Fibroblast of skin of left quadriceps (primary cell): ENCODE results near the gene CEP104.
A peak's percentile ranks its signal among the peaks of the same experiment; 100 is the strongest.

Experiments used
- DNase-seq, 2 experiments: peaks; one replicate each; pipeline ENCODE4 v3.0.0-alpha.2; 2013; ENCODE audit warnings: low read depth in 2 of 2

The CEP104 gene

DNA sequence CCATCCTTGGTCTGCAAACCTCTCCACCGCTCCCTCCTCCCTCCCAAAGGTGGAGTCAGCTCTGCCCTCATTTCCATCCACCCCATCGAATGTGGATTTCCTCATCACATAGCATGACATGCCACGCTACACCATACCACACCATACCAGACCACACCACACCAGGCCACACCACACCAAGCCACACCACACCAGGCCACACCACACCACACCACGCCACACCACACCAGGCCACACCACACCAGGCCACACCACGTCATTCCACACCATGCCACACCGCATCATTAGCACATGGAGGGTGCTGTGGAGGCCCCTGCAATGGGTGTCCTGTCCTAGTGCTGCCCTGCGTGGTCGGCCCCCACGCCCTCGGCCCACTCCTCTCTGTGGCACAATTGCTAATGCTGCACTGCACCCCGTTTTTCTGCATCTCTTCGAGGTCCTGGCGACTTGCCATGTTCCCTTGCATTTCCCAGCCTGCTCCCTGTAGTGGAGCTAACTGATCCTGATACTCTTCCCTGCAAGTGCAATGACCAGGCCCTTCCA is 11.5 kb upstream of the CEP104 start:
- no peak for DNase-seq

DNA sequence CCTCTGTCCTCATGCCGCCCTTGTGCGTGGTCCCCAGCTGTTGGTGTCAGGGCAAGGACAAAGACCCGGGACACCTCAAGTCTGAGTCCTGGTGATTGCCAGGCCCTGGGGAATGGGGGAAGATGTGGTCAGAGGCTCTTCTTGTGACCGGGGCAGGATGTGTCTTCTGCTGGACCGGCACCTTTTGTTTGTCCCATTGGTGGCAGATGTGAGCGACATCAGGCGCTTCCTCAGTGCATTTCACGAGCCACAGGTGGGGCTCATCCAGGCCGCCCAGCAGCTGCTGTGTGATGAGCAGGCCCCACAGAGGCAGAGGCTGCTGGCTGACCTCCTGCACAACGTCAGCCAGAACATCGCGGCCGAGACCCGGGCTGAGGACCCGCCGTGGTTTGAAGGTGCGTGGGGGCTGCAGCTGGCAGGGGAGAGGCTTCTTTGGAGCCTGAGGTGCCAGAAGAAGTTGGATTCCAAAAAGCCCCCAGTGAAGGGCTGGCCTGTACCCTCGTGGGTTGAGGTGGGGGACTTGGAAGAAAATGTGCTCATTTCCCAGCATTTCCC is 8.7 kb upstream of the CEP104 start:
- no peak for DNase-seq

- DNase-seq = no peak
These were observed 7.9 kb upstream of the CEP104 start for GRCh38 chr1:3864884-3865283.

- DNase-seq = no peak
These were observed 6.4 kb upstream of the CEP104 start for GRCh38 chr1:3863231-3863935.

DNA sequence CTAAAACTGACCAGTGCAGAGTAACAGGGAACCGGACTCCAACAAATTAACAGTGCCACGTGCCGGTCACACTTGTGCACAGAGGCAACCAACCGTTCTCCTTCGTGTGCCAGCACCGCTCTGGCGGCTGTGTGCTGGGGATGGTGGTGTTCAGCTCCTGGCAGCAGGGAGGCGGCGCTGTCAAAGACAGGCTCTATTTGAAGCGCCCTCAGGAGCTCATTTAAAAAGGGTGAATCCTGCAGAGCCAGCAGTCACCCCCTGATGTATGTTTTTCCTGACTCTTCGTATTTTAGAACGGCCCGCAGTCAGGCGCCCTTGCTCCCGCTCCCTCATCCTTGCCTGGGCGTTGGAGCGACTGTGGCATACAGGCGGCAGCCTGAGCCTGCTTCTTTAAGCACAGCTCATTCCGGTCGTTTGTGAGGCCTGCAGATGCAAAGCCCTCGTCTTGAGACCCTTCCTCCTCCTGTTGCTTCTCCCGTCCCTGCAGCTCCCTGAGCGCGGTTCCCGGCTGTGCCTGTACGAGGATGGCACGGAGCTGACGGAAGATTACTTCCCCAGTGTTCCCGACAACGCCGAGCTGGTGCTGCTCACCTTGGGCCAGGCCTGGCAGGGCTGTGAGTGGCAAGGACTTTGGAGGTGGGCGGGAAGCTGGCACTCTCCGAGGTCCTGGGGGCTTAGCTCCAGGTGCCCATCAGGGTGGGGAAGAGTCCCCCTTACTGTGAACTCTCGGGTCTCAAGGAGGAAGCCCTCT is 1.4 kb upstream of the CEP104 start:
- peak; percentile 2 to 3 for DNase-seq

DNA sequence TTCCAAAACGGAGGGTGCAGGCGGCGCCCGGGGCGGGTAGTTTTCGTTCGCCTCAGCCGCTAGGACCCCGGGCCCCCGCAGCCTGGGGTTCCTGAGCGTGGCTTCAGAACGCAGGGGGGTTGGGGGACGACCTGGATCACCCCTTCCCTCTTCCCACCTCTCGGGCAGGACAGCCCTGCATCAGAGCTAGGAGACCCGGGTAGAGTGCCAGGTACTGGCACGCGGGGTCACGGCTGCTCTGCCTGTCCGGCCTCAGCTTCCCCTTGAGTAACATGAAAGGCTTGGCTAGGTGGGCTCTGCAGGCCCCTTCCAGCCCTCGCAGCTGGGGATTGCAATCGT is 749 bp upstream of the CEP104 start:
- no peak for DNase-seq

DNA sequence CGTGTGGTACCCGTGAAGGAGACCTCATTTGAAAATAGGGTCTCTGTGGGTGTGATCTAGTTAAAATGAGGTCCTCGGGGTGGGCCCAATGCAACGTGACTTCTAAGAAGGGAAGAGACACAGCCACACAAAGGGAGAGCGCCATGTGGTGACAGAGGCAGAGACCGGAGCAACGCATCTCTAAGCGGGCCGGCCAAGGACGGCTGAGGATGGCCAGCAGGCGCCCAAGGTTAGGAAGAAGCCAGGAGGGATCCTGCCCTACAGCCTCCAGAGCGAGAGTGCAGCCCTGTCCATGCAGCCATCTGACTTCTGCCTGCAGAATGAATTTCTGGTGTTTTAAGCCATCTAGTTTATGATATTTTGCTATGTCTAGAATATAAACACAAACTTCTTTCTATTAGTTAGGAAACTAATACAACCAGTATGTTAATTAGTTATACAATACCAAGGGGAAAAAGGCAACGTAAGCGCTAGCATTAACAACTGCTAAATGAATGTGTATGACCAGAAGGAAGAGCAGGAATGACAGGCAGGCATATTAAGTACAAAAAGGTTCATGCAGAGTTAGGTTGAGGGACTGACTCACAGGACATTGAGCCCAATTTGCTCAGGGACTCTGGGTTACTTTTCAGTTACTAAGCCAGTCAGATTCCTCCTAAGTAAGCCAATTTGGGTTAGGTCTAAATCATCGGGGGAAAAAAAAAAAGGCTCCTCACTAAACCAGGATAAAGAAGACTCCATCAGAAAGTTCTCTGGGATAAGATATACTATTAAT is 4.1 kb downstream of the CEP104 start:
- no peak for DNase-seq

DNA sequence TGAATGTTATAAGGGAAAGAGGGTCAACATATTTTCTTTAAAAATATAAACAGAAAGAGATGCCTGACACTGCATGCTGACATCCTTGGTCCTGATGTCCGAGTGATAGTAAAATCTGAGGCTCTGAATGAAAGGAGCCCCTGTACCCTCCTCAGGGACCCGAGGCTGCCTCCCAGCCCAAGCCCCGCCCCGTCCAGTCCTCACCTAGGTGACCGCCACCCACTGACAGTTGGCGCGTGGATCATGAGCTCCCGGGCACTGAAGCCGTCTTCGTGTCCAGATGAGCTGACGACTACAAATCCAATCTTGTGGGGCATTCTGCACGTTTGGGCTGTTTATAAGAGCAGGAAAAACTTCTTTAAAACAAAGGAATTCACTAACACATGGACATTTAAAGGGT is 4.9 kb downstream of the CEP104 start:
- no peak for DNase-seq

DNA sequence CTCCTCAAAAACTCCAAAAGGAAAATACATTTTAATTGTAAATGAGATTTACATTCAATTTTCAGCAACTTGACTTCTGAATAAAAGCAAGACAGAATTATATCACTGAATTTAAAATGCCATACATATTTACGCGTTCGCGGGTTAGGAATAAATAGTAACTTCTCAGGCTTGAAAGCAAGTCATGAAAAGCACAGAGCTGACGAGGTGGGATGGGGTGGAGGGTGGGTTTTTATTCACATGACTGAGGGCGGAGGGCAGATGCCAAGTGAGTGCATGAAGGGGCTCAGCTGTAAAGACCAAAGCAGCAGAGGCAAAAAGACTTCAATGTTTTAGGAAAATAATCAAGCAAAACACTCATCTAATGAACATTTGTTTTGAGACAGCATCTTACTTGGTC is 5.7 kb downstream of the CEP104 start:
- DNase-seq = no peak

- no peak for DNase-seq
These were observed 6.2 kb downstream of the CEP104 start for GRCh38 chr1:3850857-3851256.

DNA sequence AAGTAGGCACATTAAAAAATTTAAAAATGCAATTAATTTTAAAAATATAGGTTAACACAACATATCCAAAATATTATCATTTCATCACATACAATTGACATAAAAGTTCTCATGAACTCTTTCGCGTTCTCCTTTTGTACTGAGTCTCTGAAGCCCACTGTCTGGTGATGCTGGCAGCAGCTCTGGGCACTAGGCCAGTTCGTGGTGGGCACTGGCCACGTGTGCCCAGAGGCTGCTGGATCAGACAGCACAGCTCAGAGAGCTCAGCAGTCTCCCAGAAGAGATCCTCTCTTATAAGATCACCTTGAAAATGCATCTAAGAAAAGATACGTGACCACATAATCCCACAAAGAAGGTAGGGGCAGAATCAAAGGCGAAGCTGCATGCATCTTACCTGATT is 9.9 kb downstream of the CEP104 start:
- DNase-seq = no peak

DNA sequence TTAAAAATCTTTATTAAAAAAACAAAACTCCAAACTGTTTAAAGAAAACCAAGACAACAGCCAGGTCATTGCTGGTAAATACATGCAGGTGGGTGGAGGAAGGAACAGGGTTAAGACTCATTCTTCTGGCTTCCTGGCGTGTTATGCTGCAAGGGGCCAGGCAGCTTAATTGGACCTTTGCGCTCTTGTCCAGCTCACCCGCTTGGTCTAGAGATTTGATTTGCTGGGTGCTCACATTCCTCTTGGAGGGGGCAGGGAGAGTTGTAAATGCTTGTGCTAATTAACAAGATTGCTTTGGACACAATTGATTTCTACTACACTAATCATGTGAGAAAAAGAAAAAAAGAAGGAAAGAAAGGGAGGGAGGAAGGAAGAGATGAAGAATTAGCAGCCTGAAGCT is 10.5 kb downstream of the CEP104 start:
- no peak for DNase-seq

GRCh38 chr1:3842912-3843311 is 14.1 kb downstream of the CEP104 start:
- DNase-seq = no peak

DNA sequence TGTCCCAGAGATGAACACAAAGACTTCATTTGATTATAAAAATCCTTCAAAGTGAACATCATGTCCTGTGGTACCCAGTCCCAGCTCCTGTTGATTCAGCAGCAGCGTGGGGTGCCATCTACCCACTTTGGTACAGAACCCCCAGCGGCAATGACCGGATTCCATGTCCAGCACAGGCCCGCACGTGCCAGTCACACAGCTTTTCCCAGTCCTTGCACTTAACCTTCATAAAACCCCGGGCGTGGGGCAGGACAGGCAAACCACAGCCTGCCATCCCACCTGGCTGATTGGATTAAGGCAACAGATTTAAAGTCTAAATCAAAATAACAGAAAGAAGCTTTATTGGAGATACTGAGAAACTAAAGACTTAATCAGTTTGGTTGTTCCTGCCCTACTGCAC is 15.5 kb downstream of the CEP104 start:
- no peak for DNase-seq

DNA sequence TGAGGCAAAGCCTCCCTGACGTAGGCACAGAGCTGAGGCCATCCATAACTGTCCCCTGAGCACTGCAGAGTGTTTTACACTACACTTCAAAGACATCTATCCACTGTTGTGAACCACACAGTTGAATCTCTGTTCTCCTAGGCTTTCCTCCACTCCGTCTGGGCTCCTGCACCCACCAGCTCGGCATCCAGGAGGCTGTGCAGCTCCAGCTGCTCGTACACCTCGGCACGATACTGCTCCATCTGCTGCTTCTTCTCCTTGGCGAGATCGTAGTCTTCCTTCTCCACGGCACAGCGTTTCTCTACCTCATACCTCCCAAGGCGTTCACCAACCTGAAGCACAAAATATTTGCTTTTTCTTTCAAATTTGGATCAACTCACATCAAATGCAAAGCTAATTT is 18.2 kb downstream of the CEP104 start:
- DNase-seq = no peak

DNA sequence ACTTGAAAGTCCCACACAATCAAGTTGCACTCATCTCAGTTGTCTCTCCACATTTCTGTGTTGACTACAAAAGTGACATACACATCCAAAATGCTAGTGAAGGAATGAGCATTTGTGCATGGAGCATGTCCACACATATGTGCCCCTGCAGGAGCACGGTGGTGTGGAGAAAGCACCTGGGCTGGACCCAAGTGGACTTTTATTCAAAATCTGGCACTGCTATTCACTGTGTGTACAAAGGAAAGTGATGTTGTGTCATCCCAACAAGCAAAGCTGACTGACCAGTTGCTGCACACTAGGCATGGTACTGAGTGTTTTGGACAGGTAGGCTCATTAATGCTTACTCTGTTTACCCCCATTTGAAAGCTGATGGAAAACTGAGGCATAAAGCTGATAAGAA is 19.3 kb downstream of the CEP104 start:
- DNase-seq = no peak

DNA sequence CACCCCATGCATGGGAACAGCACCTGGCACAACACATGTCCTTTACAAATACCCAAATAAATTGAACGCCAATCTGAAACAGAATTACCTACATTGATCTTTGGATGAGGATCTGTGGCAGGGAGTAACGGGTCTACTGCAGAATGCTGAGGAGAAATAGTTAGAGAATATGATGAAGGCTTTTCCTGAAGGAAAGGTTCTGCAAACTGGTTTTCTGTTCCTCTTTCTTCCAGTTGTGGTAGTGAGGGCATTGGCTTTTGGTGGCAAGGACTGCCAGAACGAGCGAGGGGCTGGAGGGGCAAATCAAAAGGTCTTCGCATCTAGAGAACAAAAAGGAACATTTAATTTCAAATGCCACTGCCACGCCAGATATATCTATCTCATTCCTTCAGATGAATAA is 19.8 kb downstream of the CEP104 start:
- DNase-seq = no peak

DNA sequence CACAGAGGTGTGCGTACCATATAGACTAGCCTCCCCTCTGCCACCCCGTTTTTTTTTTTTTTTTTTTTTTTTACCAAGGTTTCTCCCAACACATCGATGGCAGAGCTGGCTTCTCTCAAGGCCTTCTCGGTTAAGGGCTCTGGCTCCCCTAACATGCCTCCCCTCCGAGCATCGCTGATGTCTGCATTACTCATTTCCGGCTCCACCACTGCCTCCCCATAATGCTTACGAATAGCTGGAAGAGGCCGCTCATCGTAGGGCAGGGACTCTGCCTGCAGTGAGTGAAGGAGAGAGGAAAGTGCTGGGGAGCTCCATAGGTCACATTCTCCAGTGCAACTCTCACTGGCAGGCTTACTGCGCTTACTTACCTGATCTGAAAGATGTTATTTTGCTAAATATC is 20.6 kb downstream of the CEP104 start:
- DNase-seq = no peak

- no peak for DNase-seq
These were observed 22.3 kb downstream of the CEP104 start for GRCh38 chr1:3834701-3835100.

DNA sequence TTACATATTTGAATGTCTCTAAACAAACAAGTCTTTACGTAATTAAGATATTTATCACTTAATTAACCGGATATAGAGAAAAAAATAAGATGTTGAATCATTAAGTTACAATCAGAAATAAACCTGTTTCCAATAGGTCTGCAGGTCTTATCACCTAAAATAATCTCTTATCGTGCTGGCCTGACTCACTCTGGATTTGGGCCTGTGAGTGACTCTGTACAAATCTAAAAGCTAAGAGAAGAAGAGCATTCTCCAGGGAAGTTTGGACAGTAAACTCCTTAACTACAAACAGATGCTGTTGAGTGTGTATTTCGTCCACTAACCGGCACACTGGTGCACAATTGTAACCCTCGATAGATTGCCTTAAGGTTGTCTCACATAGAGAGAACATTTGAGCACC is 25.3 kb downstream of the CEP104 start:
- DNase-seq = peak; percentile 5 to 7

DNA sequence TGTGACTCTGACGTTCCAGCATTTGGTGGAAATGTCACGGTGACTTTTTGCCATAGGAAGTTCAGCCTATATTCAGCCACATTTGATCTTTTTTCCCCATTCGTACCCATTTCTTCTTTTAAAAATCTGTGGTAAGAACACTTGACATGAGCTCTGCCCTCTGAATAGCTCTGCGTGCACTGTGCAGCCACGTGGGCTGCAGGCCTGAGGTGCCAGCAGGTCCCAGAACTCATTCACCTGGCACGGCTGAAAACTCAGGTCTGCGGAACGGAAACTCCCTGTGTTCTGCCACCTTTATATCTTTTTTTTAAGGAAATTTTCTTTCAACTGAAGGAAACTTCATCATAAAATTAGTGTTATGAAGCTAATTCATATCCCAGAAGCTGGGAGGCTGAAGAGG is 28.6 kb downstream of the CEP104 start:
- DNase-seq = no peak

DNA sequence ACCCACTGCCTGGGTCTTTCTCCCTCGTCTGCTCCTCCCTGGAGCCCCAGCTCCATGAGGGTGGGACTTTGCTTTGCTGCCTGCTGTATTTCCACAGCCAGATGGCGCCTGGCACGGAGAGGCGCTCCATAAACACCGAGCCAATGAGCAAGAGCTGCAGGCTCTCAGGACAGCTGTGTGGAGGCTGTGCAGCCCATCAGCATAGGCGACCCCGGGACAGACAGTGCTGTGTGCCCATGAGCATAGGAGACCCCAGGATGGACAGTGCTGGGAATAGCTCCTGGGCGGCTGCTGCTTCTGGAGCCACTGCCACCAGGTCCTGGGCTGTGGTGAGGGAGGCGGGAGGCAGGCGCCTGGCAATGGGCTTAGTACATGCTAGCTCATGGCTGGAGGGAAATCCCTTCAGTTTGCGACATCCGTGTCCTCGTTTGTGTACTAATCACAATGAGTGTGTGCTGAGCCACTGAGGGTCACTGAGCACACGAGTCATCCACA is 29.2 kb downstream of the CEP104 start:
- DNase-seq = no peak
